Stomach (tissue), 9 donors: Measurements from ENCODE around the gene PPP1R13L. TPM values are rescaled to one million over a fixed set of nuclear protein-coding genes. Genes with fewer than 3 reads are reported as not detected.

ENCODE experiments used
- DNase-seq, 2 donors: peaks; one replicate each; pipeline versions ENCODE4 v3.0.0 to v3.0.0-alpha.2; 2013 to 2019
- H3K27ac ChIP-seq, 5 donors: fragments of 200-600 bp in 4 of 5; sonication (generic) in 4 of 5; one replicate each; pipeline ENCODE4 v1.5.1; 2013 to 2019; ENCODE audit warnings: mild to moderate bottlenecking in 1 of 5, moderate library complexity in 1 of 5
- H3K27me3 ChIP-seq, 3 donors: fragments of 200-600 bp; sonication (generic); one replicate each; pipeline ENCODE4 v1.5.1; 2017 to 2019; ENCODE audit warnings: mixed run types in 1 of 3
- H3K36me3 ChIP-seq, 4 donors: fragments of 200-600 bp; sonication (generic); 1 replicate in 3 of 4; 2 replicates in 1 of 4; pipeline ENCODE4 v1.5.1; 2016 to 2019
- H3K4me1 ChIP-seq, 4 donors: fragments of 200-600 bp; sonication (generic); one replicate each; pipeline ENCODE4 v1.5.1; 2016 to 2019
- H3K4me3 ChIP-seq, 4 donors: fragments of 200-600 bp; sonication (generic) in 3 of 4; one replicate each; pipeline ENCODE4 v1.5.1; 2016 to 2019; ENCODE audit warnings: mild to moderate bottlenecking in 1 of 4
- H3K9me3 ChIP-seq, 4 donors: fragments of 200-600 bp; sonication (generic); one replicate each; pipeline ENCODE4 v1.5.1; 2016 to 2019
- CTCF ChIP-seq, 7 experiments: fragments of 450-650 bp in 4 of 7; fragments of 200-600 bp in 3 of 7; sonication (generic) in 3 of 7; IDR thresholded peaks; one replicate each; pipeline ENCODE4 v1.5.1; 2016 to 2019; ENCODE audit warnings: antibody characterized with exemption in 7 of 7, control low read depth in 2 of 7, mild to moderate bottlenecking in 1 of 7
- EP300 ChIP-seq: sonication (generic); formaldehyde crosslinking; IDR thresholded peaks from one replicate; pipeline ENCODE4 v1.6.1; 2017; ENCODE audit warnings: antibody characterized with exemption
- POLR2A ChIP-seq, 4 donors: fragments of 450-650 bp; IDR thresholded peaks; one replicate each; pipeline ENCODE4 v1.6.1; 2016; ENCODE audit warnings: antibody characterized with exemption in 4 of 4, control low read depth in 2 of 4, mild to moderate bottlenecking in 1 of 4, moderate library complexity in 1 of 4
- POLR2AphosphoS5 ChIP-seq, 3 donors: sonication (generic); formaldehyde crosslinking; IDR thresholded peaks; one replicate each; pipeline ENCODE4 v1.6.1; 2016; ENCODE audit warnings: antibody characterized with exemption in 3 of 3
- WGBS, 5 donors: extraction: QIAGEN DNeasy Blood & Tissue Kit in 3 of 5; methylation state at CpG; one replicate each; pipeline versions ENCODE4 v1.1.5 to v1.1.7; 2013 to 2018; 5-methylcytosine and 5-hydroxymethylcytosine counted together
- intact Hi-C: fragments of 100-400 bp; cut with DNase I; formaldehyde crosslinking; loops from one replicate; pipeline ENCODE4 v1.15.1; 2023; ENCODE audit warnings: low total_unique reads
- polyA plus RNA-seq, 3 donors: library from polyadenylated mRNA; stranded (reverse); fragments of 200-250 nt; gene quantifications; one replicate each; pipeline ENCODE4 v1.2.3, GENCODE V29; 2013
- total RNA-seq, 5 donors: library from RNA; depleted of rRNA; stranded (reverse); fragments of >200 nt; gene quantifications; one replicate each; pipeline versions ENCODE4 v1.1.0 to v1.2.3, GENCODE V29; 2014 to 2016
- donor health status: healthy with polysubstance abuse.
- donor health status: Bipolar disorder and iron deficiency.
- donor health status: healthy.

Gene PPP1R13L
- total and polyA plus RNA-seq, 8 donors, result 2.4 to 120 (median 19.9) TPM

- TF ChIP-seq EP300, result no peak
- TF ChIP-seq POLR2A (IDR thresholded peaks at IDR 0.05), result no peak
- H3K36me3 ChIP-seq, result no peaks in the 10 kb centered on the region
- intact Hi-C loops, result no loop called here
- peak in 1 of 2 donors; percentile 59 for DNase-seq
- peaks cover 0 to 76% (median 42%) of the 10 kb centered on the region in 3 donors for H3K27me3 ChIP-seq
- H3K4me1 ChIP-seq, result peaks cover 10 to 18% (median 13%) of the 10 kb centered on the region in 4 donors
- H3K4me3 ChIP-seq, result no peak overlapping the region
- no peaks in the 10 kb centered on the region for H3K9me3 ChIP-seq
- WGBS, 5 donors, result 28 to 54% (median 38%) methylated on average over 7 to 15 of the region's 15 CpGs
- no peak overlapping the region for H3K27ac ChIP-seq
Observed at GRCh38 chr19:45344621-45345505, 60.0 kb downstream of the PPP1R13L start.

- peaks cover 0 to 87% (median 42%) of the 10 kb centered on the region in 3 donors for H3K27me3 ChIP-seq
- TF ChIP-seq POLR2AphosphoS5 (IDR thresholded peaks at IDR 0.05) (no peak), POLR2A (IDR thresholded peaks at IDR 0.05) (no peak), CTCF (IDR thresholded peaks at IDR 0.05) (no peak), EP300 (no peak)
Observed at GRCh38 chr19:45342911-45343310, 62.0 kb downstream of the PPP1R13L start.

GRCh38 chr19:45340899-45341453 lies 63.9 kb downstream of the PPP1R13L start:
- TF ChIP-seq EP300 (no peak), POLR2A (IDR thresholded peaks at IDR 0.05) (no peak), CTCF (IDR thresholded peaks at IDR 0.05) (no peak), POLR2AphosphoS5 (IDR thresholded peaks at IDR 0.05) (no peak)
- Histone ChIP-seq H3K4me1 (peaks cover 10 to 18% (median 14%) of the 10 kb centered on the region in 4 donors), H3K27me3 (peaks cover 0 to 75% (median 26%) of the 10 kb centered on the region in 3 donors), H3K4me3 (peak overlapping the region; percentile 34 to 53 (median 40)), H3K27ac (no peak overlapping the region), H3K9me3 (no peaks in the 10 kb centered on the region), H3K36me3 (no peaks in the 10 kb centered on the region)
- WGBS, 5 donors, result 11 to 33% (median 12%) methylated on average over 11 to 25 of the region's 25 CpGs
- DNase-seq, result peak in 1 of 2 donors; percentile 51
- intact Hi-C loops, result no loop called here

More at GRCh38 chr19:45342911-45343310, 62.0 kb downstream of the PPP1R13L start:
- Histone ChIP-seq H3K4me1 (peaks cover 10 to 22% (median 17%) of the 10 kb centered on the region in 4 donors), H3K9me3 (no peaks in the 10 kb centered on the region), H3K27ac (no peak overlapping the region), H3K36me3 (no peaks in the 10 kb centered on the region), H3K4me3 (no peak overlapping the region)
- 74 to 82% (median 81%) methylated on average over 13 of the region's 13 CpGs for WGBS, 5 donors
- DNase-seq, result peak in 1 of 2 donors; percentile 3
- intact Hi-C loops, result no loop called here

GRCh38 chr19:45340232-45340898 lies 64.5 kb downstream of the PPP1R13L start, which contains the start of gene KLC3:
Gene KLC3, plus strand, starts transcription at chr19:45340750. Its CDS starts 4,792 bp downstream, at chr19:45345542.
- H3K4me3 ChIP-seq, result peak within 1 kb of the TSS; percentile 34 to 53 (median 40)
- WGBS, 5 donors, result 10 to 44% (median 13%) methylated on average over 10 to 50 of the region's 50 CpGs
- peak; percentile 75 to 85 for DNase-seq
- H3K27ac ChIP-seq, result no peak within 1 kb of the TSS
- TF ChIP-seq CTCF (IDR thresholded peaks at IDR 0.05), result no peak
- TF ChIP-seq EP300, result no peak
- TF ChIP-seq POLR2A (IDR thresholded peaks at IDR 0.05), result no peak
- no peak for TF ChIP-seq POLR2AphosphoS5 (IDR thresholded peaks at IDR 0.05)
- peaks cover 10 to 18% (median 14%) of the 10 kb centered on the region in 4 donors for H3K4me1 ChIP-seq
- H3K9me3 ChIP-seq, result no peaks in the 10 kb centered on the region
- intact Hi-C loops, result no loop called here
- peaks cover 0 to 70% (median 20%) of the 10 kb centered on the region in 3 donors for H3K27me3 ChIP-seq
- H3K36me3 ChIP-seq, result no peaks in the 10 kb centered on the region
